Measurements from ENCODE around the gene CTNND2.
"Not testable (repeated sequence)": the region's sequence is repeated elsewhere in the genome, so short reads cannot be mapped to it uniquely, and the experiment has no call there.

The CTNND2 gene

DNA sequence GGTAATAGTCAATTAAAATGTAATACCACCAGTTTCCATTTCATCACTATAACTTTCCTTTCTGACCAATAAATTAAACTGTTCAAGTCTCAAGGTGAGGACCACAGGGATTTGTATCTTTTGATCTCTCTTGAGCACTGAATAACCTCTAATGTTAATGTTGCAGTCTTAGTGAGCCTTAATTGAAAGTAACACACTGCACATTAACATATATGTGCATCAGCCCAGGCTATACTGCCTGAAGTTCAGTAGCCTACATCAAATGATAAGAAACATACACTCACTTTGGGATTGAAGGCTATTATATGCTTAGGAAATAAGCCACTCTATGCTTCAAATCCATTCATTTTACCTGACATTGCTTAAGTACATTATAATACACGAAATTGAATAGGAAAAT is 832.2 kb downstream of the CTNND2 start:
- Histone ChIP-seq H3K4me1 (ENCODE audit: control insufficient read depth, insufficient read depth, low read depth, low read length) (peaks cover 2% of the 10 kb centered on the region), H2BK5ac (ENCODE audit: low read depth, low read length, poor library complexity, severe bottlenecking) (no peak overlapping the region), H3K18ac (ENCODE audit: low read depth in 1 of 2, low read length in 2 of 2) (no peak overlapping the region), H3K79me1 (replicated peaks; ENCODE audit: low read length, poor library complexity, severe bottlenecking) (no peaks in the 10 kb centered on the region), H3K27ac (ENCODE audit: low read length, poor library complexity, severe bottlenecking) (no peak overlapping the region), H2AK5ac (ENCODE audit: low read length, severe bottlenecking) (no peak overlapping the region), H3K9ac (ENCODE audit: low read length) (no peak overlapping the region), H3K9me3 (ENCODE audit: control insufficient read depth, low read length) (no peaks in the 10 kb centered on the region), H3K4ac (ENCODE audit: low read depth in 1 of 2, low read length in 2 of 2) (no peak overlapping the region), H2BK120ac (ENCODE audit: low read depth, low read length) (no peak overlapping the region), H3K4me3 (ENCODE audit: insufficient read depth in 1 of 2, low read depth in 1 of 2, low read length in 2 of 2) (no peak overlapping the region), H2AFZ (ENCODE audit: low read depth, low read length) (no peak overlapping the region), H4K8ac (ENCODE audit: low read length) (no peak overlapping the region), H2BK12ac (ENCODE audit: low read length in 2 of 2) (no peak overlapping the region), H3K27me3 (ENCODE audit: control insufficient read depth in 1 of 2, insufficient read depth in 1 of 2, low read length in 2 of 2) (no peaks in the 10 kb centered on the region), H3K23ac (ENCODE audit: low read length in 2 of 2) (no peak overlapping the region), H4K91ac (ENCODE audit: low read length) (no peak overlapping the region), H3K4me2 (ENCODE audit: low read length, poor library complexity, severe bottlenecking) (no peak overlapping the region), H2BK15ac (ENCODE audit: low read depth, poor library complexity, severe bottlenecking) (no peak overlapping the region), H3K36me3 (ENCODE audit: control insufficient read depth in 1 of 2, insufficient read depth in 2 of 2, low read depth in 1 of 2, low read length in 2 of 2) (no peaks in the 10 kb centered on the region), H3K14ac (ENCODE audit: low read length in 2 of 2) (no peak overlapping the region)
- DNase-seq: no peak
- WGBS: no CpG with 5 or more reads among the region's 1 CpG

DNA sequence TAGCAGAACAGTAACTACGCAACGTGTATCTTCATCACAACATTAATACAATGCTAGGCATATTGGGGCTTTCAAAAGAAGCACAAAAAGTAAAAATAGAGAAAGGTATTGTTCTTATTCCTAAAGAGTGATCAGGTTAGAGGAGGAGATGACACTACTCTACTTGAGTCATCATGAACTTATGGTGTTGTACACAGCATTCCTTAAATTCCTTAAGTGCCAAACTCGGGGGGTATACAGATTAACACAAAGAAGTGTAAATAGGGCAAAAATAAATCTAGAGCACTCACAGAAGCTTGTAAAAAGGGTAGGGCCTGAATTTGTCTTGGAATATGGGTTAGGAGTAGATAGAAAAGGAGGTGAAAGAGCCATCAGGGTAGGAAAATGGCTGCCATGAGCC is 835.2 kb downstream of the CTNND2 start:
- H4K8ac ChIP-seq (ENCODE audit: low read length): no peak overlapping the region
- no peak overlapping the region for H3K27ac ChIP-seq (ENCODE audit: low read length, poor library complexity, severe bottlenecking)
- peaks cover 2% of the 10 kb centered on the region for H3K4me1 ChIP-seq (ENCODE audit: control insufficient read depth, insufficient read depth, low read depth, low read length)
- H2AFZ ChIP-seq (ENCODE audit: low read depth, low read length): no peak overlapping the region
- no peak overlapping the region for H3K23ac ChIP-seq (ENCODE audit: low read length in 2 of 2)
- no peaks in the 10 kb centered on the region for H3K9me3 ChIP-seq (ENCODE audit: control insufficient read depth, low read length)
- no peak overlapping the region for H2BK15ac ChIP-seq (ENCODE audit: low read depth, poor library complexity, severe bottlenecking)
- 0% methylated on average over 1 of the region's 3 CpGs for WGBS
- no peak overlapping the region for H2BK5ac ChIP-seq (ENCODE audit: low read depth, low read length, poor library complexity, severe bottlenecking)
- H3K9ac ChIP-seq (ENCODE audit: low read length): no peak overlapping the region
- H3K4me2 ChIP-seq (ENCODE audit: low read length, poor library complexity, severe bottlenecking): no peak overlapping the region
- H2AK5ac ChIP-seq (ENCODE audit: low read length, severe bottlenecking): no peak overlapping the region
- H4K91ac ChIP-seq (ENCODE audit: low read length): no peak overlapping the region
- H3K27me3 ChIP-seq (ENCODE audit: control insufficient read depth in 1 of 2, insufficient read depth in 1 of 2, low read length in 2 of 2): no peaks in the 10 kb centered on the region
- H3K4ac ChIP-seq (ENCODE audit: low read depth in 1 of 2, low read length in 2 of 2): no peak overlapping the region
- H3K4me3 ChIP-seq (ENCODE audit: insufficient read depth in 1 of 2, low read depth in 1 of 2, low read length in 2 of 2): no peak overlapping the region
- H2BK120ac ChIP-seq (ENCODE audit: low read depth, low read length): no peak overlapping the region
- H3K18ac ChIP-seq (ENCODE audit: low read depth in 1 of 2, low read length in 2 of 2): no peak overlapping the region
- no peak for DNase-seq
- H2BK12ac ChIP-seq (ENCODE audit: low read length in 2 of 2): no peak overlapping the region
- no peaks in the 10 kb centered on the region for H3K79me1 ChIP-seq (replicated peaks; ENCODE audit: low read length, poor library complexity, severe bottlenecking)
- no peaks in the 10 kb centered on the region for H3K36me3 ChIP-seq (ENCODE audit: control insufficient read depth in 1 of 2, insufficient read depth in 2 of 2, low read depth in 1 of 2, low read length in 2 of 2)
- no peak overlapping the region for H3K14ac ChIP-seq (ENCODE audit: low read length in 2 of 2)

- not testable (repeated sequence) for H2AK5ac ChIP-seq (ENCODE audit: low read length, severe bottlenecking); H3K4ac ChIP-seq (ENCODE audit: low read depth in 1 of 2, low read length in 2 of 2); H2BK12ac ChIP-seq (ENCODE audit: low read length in 2 of 2); DNase-seq; H3K27ac ChIP-seq (ENCODE audit: low read length, poor library complexity, severe bottlenecking); H3K23ac ChIP-seq (ENCODE audit: low read length in 2 of 2); H4K8ac ChIP-seq (ENCODE audit: low read length); H3K4me3 ChIP-seq (ENCODE audit: insufficient read depth in 1 of 2, low read depth in 1 of 2, low read length in 2 of 2); H3K36me3 ChIP-seq (ENCODE audit: control insufficient read depth in 1 of 2, insufficient read depth in 2 of 2, low read depth in 1 of 2, low read length in 2 of 2); H3K4me2 ChIP-seq (ENCODE audit: low read length, poor library complexity, severe bottlenecking); H2BK120ac ChIP-seq (ENCODE audit: low read depth, low read length); H3K9me3 ChIP-seq (ENCODE audit: control insufficient read depth, low read length); H3K79me1 ChIP-seq (replicated peaks; ENCODE audit: low read length, poor library complexity, severe bottlenecking); H2BK15ac ChIP-seq (ENCODE audit: low read depth, poor library complexity, severe bottlenecking); H2BK5ac ChIP-seq (ENCODE audit: low read depth, low read length, poor library complexity, severe bottlenecking); H2AFZ ChIP-seq (ENCODE audit: low read depth, low read length); H3K27me3 ChIP-seq (ENCODE audit: control insufficient read depth in 1 of 2, insufficient read depth in 1 of 2, low read length in 2 of 2); H3K4me1 ChIP-seq (ENCODE audit: control insufficient read depth, insufficient read depth, low read depth, low read length); H4K91ac ChIP-seq (ENCODE audit: low read length); H3K9ac ChIP-seq (ENCODE audit: low read length); H3K18ac ChIP-seq (ENCODE audit: low read depth in 1 of 2, low read length in 2 of 2); H3K14ac ChIP-seq (ENCODE audit: low read length in 2 of 2)
- WGBS: no CpG with 5 or more reads among the region's 1 CpG
Measured at GRCh38 chr5:11065723-11066122, 838.5 kb downstream of the CTNND2 start.

DNA sequence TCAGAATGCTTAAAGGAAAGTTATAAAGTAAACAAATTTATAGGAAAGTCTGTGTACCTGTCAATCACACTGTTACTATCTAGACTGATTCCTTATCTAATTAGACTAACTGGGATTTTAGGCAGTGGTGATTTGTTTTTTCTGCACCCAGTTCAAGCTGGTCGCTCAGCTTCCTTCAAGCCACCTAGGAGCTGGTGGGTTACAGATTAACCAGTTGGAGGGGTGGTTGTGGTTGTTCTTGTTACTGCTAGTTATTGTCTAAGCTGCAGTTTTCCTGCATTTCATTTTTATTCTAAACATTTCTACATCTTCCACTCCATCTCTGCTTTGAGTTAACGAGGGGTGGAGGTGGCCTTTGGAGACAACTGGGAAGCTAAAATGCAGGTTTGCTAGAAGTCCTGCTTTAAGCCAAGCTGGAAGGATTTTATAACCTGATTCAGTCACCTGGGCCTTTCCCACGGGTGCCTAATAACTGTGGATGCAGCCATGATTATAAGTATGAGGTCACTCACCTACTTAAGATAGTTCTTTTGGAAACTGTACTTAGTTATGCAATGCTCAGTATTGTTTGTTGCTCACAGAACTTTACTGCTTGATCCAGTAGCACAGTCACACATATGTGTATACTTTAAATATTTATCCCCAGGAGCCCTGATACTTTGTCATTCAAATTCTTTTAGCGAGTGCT is 839.3 kb downstream of the CTNND2 start:
- Histone ChIP-seq H2BK5ac (ENCODE audit: low read depth, low read length, poor library complexity, severe bottlenecking) (no peak overlapping the region), H3K79me1 (replicated peaks; ENCODE audit: low read length, poor library complexity, severe bottlenecking) (no peaks in the 10 kb centered on the region), H2AFZ (ENCODE audit: low read depth, low read length) (no peak overlapping the region), H3K9ac (ENCODE audit: low read length) (no peak overlapping the region), H3K4me2 (ENCODE audit: low read length, poor library complexity, severe bottlenecking) (peak overlapping the region; percentile 31), H3K4me3 (ENCODE audit: insufficient read depth in 1 of 2, low read depth in 1 of 2, low read length in 2 of 2) (no peak overlapping the region), H3K36me3 (ENCODE audit: control insufficient read depth in 1 of 2, insufficient read depth in 2 of 2, low read depth in 1 of 2, low read length in 2 of 2) (no peaks in the 10 kb centered on the region), H2BK120ac (ENCODE audit: low read depth, low read length) (no peak overlapping the region), H2AK5ac (ENCODE audit: low read length, severe bottlenecking) (no peak overlapping the region), H3K14ac (ENCODE audit: low read length in 2 of 2) (no peak overlapping the region), H3K27ac (ENCODE audit: low read length, poor library complexity, severe bottlenecking) (peak overlapping the region; percentile 80), H3K18ac (ENCODE audit: low read depth in 1 of 2, low read length in 2 of 2) (no peak overlapping the region), H4K8ac (ENCODE audit: low read length) (no peak overlapping the region), H3K23ac (ENCODE audit: low read length in 2 of 2) (no peak overlapping the region), H3K27me3 (ENCODE audit: control insufficient read depth in 1 of 2, insufficient read depth in 1 of 2, low read length in 2 of 2) (peaks cover 0 to 3% of the 10 kb centered on the region in 2 experiments), H3K4ac (ENCODE audit: low read depth in 1 of 2, low read length in 2 of 2) (no peak overlapping the region), H3K4me1 (ENCODE audit: control insufficient read depth, insufficient read depth, low read depth, low read length) (peaks cover 2% of the 10 kb centered on the region), H2BK12ac (ENCODE audit: low read length in 2 of 2) (no peak overlapping the region), H4K91ac (ENCODE audit: low read length) (no peak overlapping the region), H3K9me3 (ENCODE audit: control insufficient read depth, low read length) (no peaks in the 10 kb centered on the region), H2BK15ac (ENCODE audit: low read depth, poor library complexity, severe bottlenecking) (no peak overlapping the region)
- no peak for DNase-seq
- 88% methylated on average over 2 of the region's 4 CpGs for WGBS
